IMR-90 (cell line): ENCODE results near the gene TBPL1.

Experiments used
- BHLHE40 ChIP-seq: fragments of 150-350 bp; IDR thresholded peaks from 2 replicates; pipeline ENCODE4 v1.6.1; 2016; ENCODE audit warnings: mild to moderate bottlenecking, low read depth, low read length
- CEBPB ChIP-seq: IDR thresholded peaks from 2 replicates; pipeline ENCODE4 v1.6.1; 2012; ENCODE audit warnings: low read depth, low read length, improper control_type of control experiment
- CHD1 ChIP-seq: IDR thresholded peaks from 2 replicates; pipeline ENCODE4 v1.6.1; 2012; ENCODE audit warnings: low read depth, low read length, improper control_type of control experiment
- CTCF ChIP-seq: conservative IDR thresholded peaks from 2 replicates; pipeline ENCODE4 v1.5.1; 2012; ENCODE audit warnings: mild to moderate bottlenecking, low read depth, low read length, improper control_type of control experiment
- ELK1 ChIP-seq: fragments of 150-350 bp; IDR thresholded peaks from 2 replicates; pipeline ENCODE4 v1.6.1; 2016; ENCODE audit warnings: low read depth, mild to moderate bottlenecking, low read length, moderate library complexity, borderline replicate concordance
- FOS ChIP-seq: fragments of 150-350 bp; IDR thresholded peaks from 2 replicates; pipeline ENCODE4 v1.6.1; 2016; ENCODE audit warnings: low read depth, low read length
- MAFK ChIP-seq: IDR thresholded peaks from 2 replicates; pipeline ENCODE4 v1.6.1; 2012; ENCODE audit warnings: low read depth, low read length, improper control_type of control experiment
- POLR2A ChIP-seq: IDR thresholded peaks from 2 replicates; pipeline ENCODE4 v1.6.1; 2012; ENCODE audit warnings: mild to moderate bottlenecking, low read depth, low read length
- RAD21 ChIP-seq: IDR thresholded peaks from 2 replicates; pipeline ENCODE4 v1.6.1; 2012; ENCODE audit warnings: low read length, improper control_type of control experiment
- RFX5 ChIP-seq: IDR thresholded peaks from 2 replicates; pipeline ENCODE4 v1.8.0; 2012; ENCODE audit warnings: low read depth, mild to moderate bottlenecking, low read length, moderate library complexity
- SMC3 ChIP-seq: fragments of 150-350 bp; IDR thresholded peaks from 2 replicates; pipeline ENCODE4 v1.6.1; 2016; ENCODE audit warnings: low read depth, mild to moderate bottlenecking, antibody characterized with exemption, low read length, moderate library complexity
- USF2 ChIP-seq: fragments of 150-350 bp; IDR thresholded peaks from 2 replicates; pipeline ENCODE4 v1.6.1; 2017; ENCODE audit warnings: mild to moderate bottlenecking, antibody characterized with exemption, low read length, low read depth

GRCh38 chr6:134014588-134015137 is 61.6 kb downstream of the TBPL1 start:
- TF ChIP-seq SMC3 (no peak), CTCF (no peak), POLR2A (no peak), RAD21 (no peak), USF2 (no peak), CHD1 (no peak), ELK1 (no peak), BHLHE40 (no peak), RFX5 (no peak), CEBPB (no peak), MAFK (no peak), FOS (no peak)
